Liver (tissue), 9 donors: ENCODE results near the gene DENND2D. TPM values are rescaled to one million over a fixed set of nuclear protein-coding genes. Genes with fewer than 3 reads are reported as not detected.

ENCODE experiments used
- DNase-seq: peaks from one replicate; pipeline ENCODE4 v3.0.0-alpha.2; 2017; ENCODE audit warnings: low spot score
- H3K27ac ChIP-seq, 2 donors: one replicate each; pipeline ENCODE4 v1.7.0; 2013; ENCODE audit warnings: inconsistent platforms in 2 of 2, low read length in 2 of 2, control low read depth in 1 of 2, low read depth in 1 of 2, mild to moderate bottlenecking in 1 of 2
- H3K27me3 ChIP-seq, 4 donors: one replicate each; pipeline versions ENCODE4 v1.6.1 to v1.7.0; 2013; ENCODE audit warnings: low read length in 3 of 4, inconsistent platforms in 1 of 4, mild to moderate bottlenecking in 1 of 4, moderate library complexity in 1 of 4; ENCODE audit not compliant: control insufficient read depth in 4 of 4, insufficient read depth in 4 of 4
- H3K36me3 ChIP-seq, 4 donors: one replicate each; pipeline versions ENCODE4 v1.6.1 to v1.7.0; 2013; ENCODE audit warnings: low read length in 3 of 4, mild to moderate bottlenecking in 3 of 4, low read depth in 1 of 4, moderate library complexity in 1 of 4; ENCODE audit not compliant: control insufficient read depth in 4 of 4, insufficient read depth in 3 of 4
- H3K4me1 ChIP-seq, 4 donors: one replicate each; pipeline versions ENCODE4 v1.6.1 to v1.7.0; 2013; ENCODE audit warnings: low read length in 3 of 4, mild to moderate bottlenecking in 3 of 4, moderate library complexity in 1 of 4; ENCODE audit not compliant: control insufficient read depth in 4 of 4, insufficient read depth in 4 of 4
- H3K4me3 ChIP-seq, 3 donors: one replicate each; pipeline versions ENCODE4 v1.6.1 to v1.7.0; 2013; ENCODE audit warnings: low read length in 3 of 3, control low read depth in 1 of 3, low read depth in 1 of 3, mild to moderate bottlenecking in 1 of 3
- H3K9ac ChIP-seq, 2 donors: one replicate each; pipeline ENCODE4 v1.7.0; 2013; ENCODE audit warnings: low read length in 2 of 2, mild to moderate bottlenecking in 2 of 2, moderate library complexity in 2 of 2, control low read depth in 1 of 2, low read depth in 1 of 2
- H3K9me3 ChIP-seq, 4 donors: one replicate each; pipeline versions ENCODE4 v1.6.1 to v1.7.0; 2013; ENCODE audit warnings: low read length in 3 of 4; ENCODE audit not compliant: control insufficient read depth in 4 of 4
- ATF3 ChIP-seq: IDR thresholded peaks from 2 replicates; pipeline ENCODE4 v1.6.1; 2016; ENCODE audit warnings: antibody characterized with exemption
- FOXA2 ChIP-seq: IDR thresholded peaks from 2 replicates; pipeline ENCODE4 v1.6.1; 2016; ENCODE audit warnings: antibody characterized with exemption
- HNF4A ChIP-seq, 2 donors: conservative IDR thresholded peaks; 2 replicates each; pipeline ENCODE4 v1.6.1; 2016; ENCODE audit warnings: antibody characterized with exemption in 2 of 2, mild to moderate bottlenecking in 2 of 2
- HNF4G ChIP-seq: IDR thresholded peaks from 2 replicates; pipeline ENCODE4 v1.6.1; 2016; ENCODE audit warnings: antibody characterized with exemption
- RAD21 ChIP-seq, 2 donors: IDR thresholded peaks; 2 replicates each; pipeline ENCODE4 v1.6.1; 2016; ENCODE audit warnings: antibody characterized with exemption in 2 of 2, mild to moderate bottlenecking in 2 of 2
- REST ChIP-seq: IDR thresholded peaks from 2 replicates; pipeline ENCODE4 v1.6.1; 2016; ENCODE audit warnings: antibody characterized with exemption, mild to moderate bottlenecking
- SP1 ChIP-seq: IDR thresholded peaks from 2 replicates; pipeline ENCODE4 v1.6.1; 2018; ENCODE audit warnings: antibody characterized with exemption, mild to moderate bottlenecking
- TAF1 ChIP-seq: conservative IDR thresholded peaks from 2 replicates; pipeline ENCODE4 v1.6.1; 2016; ENCODE audit warnings: antibody characterized with exemption, mild to moderate bottlenecking
- YY1 ChIP-seq: IDR thresholded peaks from 2 replicates; pipeline ENCODE4 v1.6.1; 2016; ENCODE audit warnings: antibody characterized with exemption, mild to moderate bottlenecking
- ZBTB33 ChIP-seq: IDR thresholded peaks from 2 replicates; pipeline ENCODE4 v1.6.1; 2016; ENCODE audit warnings: antibody characterized with exemption
- WGBS: extraction: QIAGEN DNeasy Blood & Tissue Kit; methylation state at CpG from one replicate; pipeline ENCODE4 v1.1.7; 2013; 5-methylcytosine and 5-hydroxymethylcytosine counted together
- polyA plus RNA-seq, 2 donors: library from polyadenylated mRNA; stranded (reverse) in 1 of 2; unstranded in 1 of 2; fragments of 200-250 nt in 1 of 2; fragments of >200 nt in 1 of 2; fragmentation: Nextera tagmentation in 1 of 2; extraction: Ambion mirVana in 1 of 2; gene quantifications; one replicate each; pipeline versions ENCODE4 v1.2.1 to v1.2.3, GENCODE V29; 2013 to 2015
- total RNA-seq, 2 donors: library from RNA; depleted of rRNA; stranded (reverse); fragments of >200 nt; gene quantifications; one replicate each; pipeline ENCODE4 v1.2.3, GENCODE V29; 2014
- donor health status: healthy.
- donor health status: healthy.
- donor health status: healthy.
- donor health status: healthy.
- donor health status: healthy.

Gene DENND2D
- total and polyA plus RNA-seq, 4 donors: 8.8 to 20.7 (median 12.8) TPM

GRCh38 chr1:111142356-111142975 is 58.0 kb downstream of the DENND2D start (continued):
- TF ChIP-seq REST: peak; percentile 41
- no peak for TF ChIP-seq RAD21 (IDR thresholded peaks at IDR 0.05)
- TF ChIP-seq SP1: peak; percentile 70
- no peak for TF ChIP-seq HNF4G
- peak; percentile 40 for TF ChIP-seq FOXA2
- no peak for TF ChIP-seq TAF1

- no peak for DNase-seq
- H3K9ac ChIP-seq: peak overlapping the region; percentile 37 to 55
- H3K9me3 ChIP-seq: no peaks in the 10 kb centered on the region
- peak overlapping the region; percentile 75 to 98 (median 86) for H3K4me3 ChIP-seq
- TF ChIP-seq REST (no peak), HNF4A (conservative IDR thresholded peaks at IDR 0.05) (peak in 1 of 2 donors; percentile 61), SP1 (no peak)
- H3K36me3 ChIP-seq: no peaks in the 10 kb centered on the region
- peaks cover 4 to 59% (median 50%) of the 10 kb centered on the region in 4 donors for H3K4me1 ChIP-seq
- H3K27me3 ChIP-seq: no peaks in the 10 kb centered on the region
- H3K27ac ChIP-seq: peak overlapping the region; percentile 98 to 99
- 17% methylated on average over 5 of the region's 5 CpGs for WGBS
Measured at GRCh38 chr1:111141245-111142220, 58.9 kb downstream of the DENND2D start.

- no peaks in the 10 kb centered on the region for H3K9me3 ChIP-seq
- under 1% methylated on average over 9 of the region's 9 CpGs for whole genome bisulfite sequencing
- H3K36me3 ChIP-seq: no peaks in the 10 kb centered on the region
- H3K9ac ChIP-seq: peak overlapping the region; percentile 77 to 97
- DNase-seq: no peak
- H3K4me1 ChIP-seq: peaks cover 4 to 51% (median 46%) of the 10 kb centered on the region in 4 donors
- no peak for TF ChIP-seq ZBTB33
- no peak for TF ChIP-seq YY1
- TF ChIP-seq HNF4A (conservative IDR thresholded peaks at IDR 0.05): peak in 1 of 2 donors; percentile 73
- no peak for TF ChIP-seq ATF3
- no peaks in the 10 kb centered on the region for H3K27me3 ChIP-seq
- peak overlapping the region; percentile 75 to 98 (median 86) for H3K4me3 ChIP-seq
- H3K27ac ChIP-seq: peak overlapping the region; percentile 98 to 99
Measured at GRCh38 chr1:111140680-111140967, 59.8 kb downstream of the DENND2D start.
